A673 (cell line): Measurements from ENCODE around the gene SYNE1.

Experiments
- CTCF ChIP-seq: fragments of 300-800, 200-600 bp; sonication (generic); conservative IDR thresholded peaks from 2 replicates; pipeline ENCODE4 v1.5.1; 2017; ENCODE audit warnings: low read depth, mild to moderate bottlenecking, antibody characterized with exemption, low read length, moderate library complexity, mixed read lengths
- EZH2 ChIP-seq: fragments of 200-600 bp; sonication (generic); IDR thresholded peaks from 2 replicates; pipeline ENCODE4 v1.6.1; 2017; ENCODE audit warnings: borderline replicate concordance, low read depth, mild to moderate bottlenecking, mixed read lengths, antibody characterized with exemption, low read length; ENCODE audit not compliant: poor library complexity, severe bottlenecking

GRCh38 chr6:152462716-152463115 lies 174.4 kb downstream of the SYNE1 start:
- no peak for TF ChIP-seq CTCF
- TF ChIP-seq EZH2, result no peak
